ENCODE results near the gene PHF2. TPM values are rescaled to one million over a fixed set of nuclear protein-coding genes. Genes with fewer than 3 reads are reported as not detected.

PHF2 gene
- total RNA-seq, 2 donors from 2014 or later: 24.7 to 29.3 TPM

- TF ChIP-seq CTCF (IDR thresholded peaks at IDR 0.05): no peak
- H3K4me3 ChIP-seq: no peak overlapping the region
- no peak overlapping the region for H3K27ac ChIP-seq
- no peak for DNase-seq (ENCODE audit: low spot score)
- H3K36me3 ChIP-seq: no peaks in the 10 kb centered on the region
- no peaks in the 10 kb centered on the region for H3K27me3 ChIP-seq
- no peaks in the 10 kb centered on the region for H3K9me3 ChIP-seq
- peaks cover 0 to 38% of the 10 kb centered on the region in 2 donors for H3K4me1 ChIP-seq
Measured at GRCh38 chr9:93619272-93619775, 42.9 kb downstream of the PHF2 start.

- H3K27me3 ChIP-seq: no peaks in the 10 kb centered on the region
- H3K4me3 ChIP-seq: no peak overlapping the region
- no peak overlapping the region for H3K27ac ChIP-seq
- peak; percentile 52 for DNase-seq (ENCODE audit: low spot score)
- no peaks in the 10 kb centered on the region for H3K9me3 ChIP-seq
- H3K4me1 ChIP-seq: peaks cover 0 to 37% of the 10 kb centered on the region in 2 donors
- no peaks in the 10 kb centered on the region for H3K36me3 ChIP-seq
- TF ChIP-seq CTCF (IDR thresholded peaks at IDR 0.05): no peak
Measured at GRCh38 chr9:93620041-93620506, 43.7 kb downstream of the PHF2 start.

GRCh38 chr9:93620881-93621820 is 44.8 kb downstream of the PHF2 start:
- no peak overlapping the region for H3K4me3 ChIP-seq
- TF ChIP-seq CTCF (IDR thresholded peaks at IDR 0.05): no peak
- peak; percentile 50 for DNase-seq (ENCODE audit: low spot score)
- H3K27me3 ChIP-seq: no peaks in the 10 kb centered on the region
- H3K4me1 ChIP-seq: peaks cover 0 to 37% of the 10 kb centered on the region in 2 donors
- no peak overlapping the region for H3K27ac ChIP-seq
- no peaks in the 10 kb centered on the region for H3K9me3 ChIP-seq
- no peaks in the 10 kb centered on the region for H3K36me3 ChIP-seq

- H3K4me1 ChIP-seq: peaks cover 0 to 34% of the 10 kb centered on the region in 2 donors
- no peak overlapping the region for H3K4me3 ChIP-seq
- H3K36me3 ChIP-seq: no peaks in the 10 kb centered on the region
- no peaks in the 10 kb centered on the region for H3K9me3 ChIP-seq
- no peaks in the 10 kb centered on the region for H3K27me3 ChIP-seq
- no peak for TF ChIP-seq CTCF (IDR thresholded peaks at IDR 0.05)
- peak; percentile 34 for DNase-seq (ENCODE audit: low spot score)
- no peak overlapping the region for H3K27ac ChIP-seq
Measured at GRCh38 chr9:93621922-93622321, 45.5 kb downstream of the PHF2 start.

GRCh38 chr9:93622691-93623090 is 46.3 kb downstream of the PHF2 start:
- Histone ChIP-seq H3K4me3 (no peak overlapping the region), H3K27me3 (no peaks in the 10 kb centered on the region), H3K4me1 (peaks cover 0 to 26% of the 10 kb centered on the region in 2 donors), H3K9me3 (peaks cover 0 to 7% of the 10 kb centered on the region in 2 donors), H3K36me3 (no peaks in the 10 kb centered on the region), H3K27ac (no peak overlapping the region)
- DNase-seq (ENCODE audit: low spot score): peak; percentile 32
- TF ChIP-seq CTCF (IDR thresholded peaks at IDR 0.05): no peak
